HG02763 (cell line): ENCODE data around the gene PKN1.
"Not testable (repeated sequence)": the region's sequence is repeated elsewhere in the genome, so short reads cannot be mapped to it uniquely, and the experiment has no call there.

ENCODE experiments used
- ATAC-seq: cut with Tn5 transposase; IDR thresholded peaks from one replicate; pipeline ENCODE4 v1.9.1; 2021; ENCODE audit warnings: mild to moderate bottlenecking, moderate library complexity; ENCODE audit not compliant: unreplicated experiment

Gene PKN1

DNA sequence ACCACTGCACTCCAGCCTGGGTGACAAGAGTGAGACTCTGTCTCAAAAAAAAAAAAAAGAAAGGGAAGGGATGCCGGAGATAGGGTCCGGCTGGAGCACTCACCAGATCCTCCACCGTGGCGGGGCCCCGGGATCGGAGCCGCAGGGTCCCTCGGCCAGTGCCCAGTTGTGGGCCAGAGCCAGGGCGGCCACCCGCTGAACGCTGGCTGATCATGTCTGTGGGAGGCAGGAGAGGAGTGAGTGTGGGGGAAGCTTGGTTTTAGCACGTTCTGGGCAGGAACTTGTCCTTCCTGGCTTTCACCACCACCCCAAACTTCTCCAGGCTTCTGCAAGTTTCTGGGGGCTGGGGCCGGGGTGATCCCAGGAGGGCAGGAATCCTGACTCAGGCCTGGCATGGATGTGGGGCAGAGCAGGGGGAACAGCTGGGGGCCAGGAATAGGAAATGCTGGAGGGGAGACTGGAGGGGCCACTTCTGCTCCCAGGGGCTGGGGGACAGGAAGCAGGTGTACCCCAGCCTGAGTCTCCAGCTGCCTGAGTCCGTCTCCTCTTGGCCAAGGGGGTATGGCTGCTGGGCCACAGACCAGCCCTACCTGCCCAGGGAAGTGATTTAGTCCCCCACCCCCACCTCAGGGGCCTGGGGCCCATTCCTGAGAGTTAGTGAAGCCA lies 46.3 kb downstream of the PKN1 start:
- no peak for ATAC-seq

DNA sequence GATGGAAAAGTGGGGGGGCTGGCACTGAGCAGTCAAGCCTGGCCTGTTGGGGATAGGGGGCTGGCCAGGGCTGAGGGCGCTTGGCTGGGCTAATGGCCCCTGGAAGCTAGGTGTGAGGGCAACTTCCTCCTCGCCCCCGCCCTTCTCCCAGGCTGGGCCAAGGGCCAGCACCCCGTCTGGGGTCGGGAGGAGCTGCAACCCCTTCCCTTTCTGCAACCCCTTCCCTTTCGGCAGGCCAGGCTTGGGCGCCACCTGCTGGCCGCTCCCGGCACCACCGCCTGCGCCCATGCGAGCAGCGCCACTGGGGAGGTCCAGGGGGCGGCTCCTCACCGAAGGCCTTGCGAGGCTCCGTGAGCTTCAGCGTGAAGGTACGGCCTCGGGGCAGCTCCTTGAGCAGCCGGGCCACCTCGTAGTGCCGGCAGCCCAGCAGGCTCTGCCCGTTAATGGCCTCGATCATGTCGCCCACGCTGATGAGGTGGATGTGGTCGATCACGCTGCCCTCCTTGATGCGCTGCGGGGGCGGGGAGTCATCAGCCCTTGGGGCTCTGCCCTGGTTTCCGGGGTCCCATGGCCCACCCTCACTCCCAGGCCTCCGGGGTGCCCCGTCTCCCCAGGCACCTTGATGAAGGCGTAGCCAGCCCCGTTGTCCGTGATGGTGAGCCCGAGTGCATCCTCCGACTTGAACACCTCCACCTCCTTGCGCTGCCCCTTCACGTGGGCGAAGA lies 47.0 kb downstream of the PKN1 start:
- no peak for ATAC-seq

DNA sequence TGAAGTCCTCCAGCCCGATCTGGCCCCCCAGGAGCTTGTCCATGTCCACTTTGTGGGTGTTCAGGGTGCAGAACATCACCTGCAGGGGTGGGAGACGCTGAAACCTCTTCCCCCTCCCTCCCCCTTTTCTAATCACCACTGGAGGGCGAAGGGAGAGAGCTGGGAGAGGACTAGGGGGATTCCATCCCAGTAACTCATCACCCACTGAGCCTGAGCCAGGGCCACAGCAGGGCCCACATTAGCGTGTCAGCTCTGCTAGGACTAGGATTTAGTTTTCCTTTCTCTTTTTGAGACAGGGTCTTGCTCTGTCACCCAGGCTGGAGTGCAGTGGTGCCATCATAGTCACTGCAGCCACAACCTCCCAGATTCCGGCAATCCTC lies 47.6 kb downstream of the PKN1 start:
- ATAC-seq = no peak

DNA sequence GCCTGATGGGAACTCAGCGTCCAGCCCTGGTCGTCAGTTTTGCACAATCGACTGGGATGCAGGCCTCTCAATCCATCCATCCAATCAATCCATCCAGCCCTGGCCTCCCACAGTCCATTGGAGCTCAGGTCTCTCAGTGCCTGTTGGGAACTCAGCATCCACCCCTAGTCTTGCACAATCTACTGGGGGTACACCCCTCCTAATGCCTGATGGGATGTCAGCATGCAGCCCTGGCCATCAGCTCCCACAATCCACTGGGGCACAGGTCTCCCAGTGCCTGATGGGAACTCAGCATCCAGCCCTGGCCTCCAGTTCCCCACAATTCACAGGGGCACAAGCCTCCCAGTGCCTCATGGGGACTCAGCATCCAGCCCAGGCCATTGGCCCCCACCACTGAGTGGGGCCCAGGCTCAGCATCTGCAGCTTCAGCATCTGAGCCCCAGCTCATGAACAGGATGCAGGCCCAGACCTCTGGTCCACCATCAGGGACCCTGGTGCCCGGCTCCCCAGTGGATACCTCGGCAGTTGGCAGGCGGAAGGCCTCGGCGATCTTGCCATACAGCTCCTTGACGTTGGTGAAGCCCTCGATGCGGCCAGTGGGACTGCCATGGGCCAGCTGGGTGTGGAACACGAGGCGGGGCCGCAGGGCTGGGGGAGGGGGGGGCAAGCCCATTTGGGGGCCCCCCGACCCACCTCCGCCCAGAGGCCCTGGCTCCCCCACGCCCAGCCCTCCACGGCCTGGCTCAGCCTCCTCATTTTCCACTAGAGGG lies 49.3 kb downstream of the PKN1 start:
- ATAC-seq = no peak

DNA sequence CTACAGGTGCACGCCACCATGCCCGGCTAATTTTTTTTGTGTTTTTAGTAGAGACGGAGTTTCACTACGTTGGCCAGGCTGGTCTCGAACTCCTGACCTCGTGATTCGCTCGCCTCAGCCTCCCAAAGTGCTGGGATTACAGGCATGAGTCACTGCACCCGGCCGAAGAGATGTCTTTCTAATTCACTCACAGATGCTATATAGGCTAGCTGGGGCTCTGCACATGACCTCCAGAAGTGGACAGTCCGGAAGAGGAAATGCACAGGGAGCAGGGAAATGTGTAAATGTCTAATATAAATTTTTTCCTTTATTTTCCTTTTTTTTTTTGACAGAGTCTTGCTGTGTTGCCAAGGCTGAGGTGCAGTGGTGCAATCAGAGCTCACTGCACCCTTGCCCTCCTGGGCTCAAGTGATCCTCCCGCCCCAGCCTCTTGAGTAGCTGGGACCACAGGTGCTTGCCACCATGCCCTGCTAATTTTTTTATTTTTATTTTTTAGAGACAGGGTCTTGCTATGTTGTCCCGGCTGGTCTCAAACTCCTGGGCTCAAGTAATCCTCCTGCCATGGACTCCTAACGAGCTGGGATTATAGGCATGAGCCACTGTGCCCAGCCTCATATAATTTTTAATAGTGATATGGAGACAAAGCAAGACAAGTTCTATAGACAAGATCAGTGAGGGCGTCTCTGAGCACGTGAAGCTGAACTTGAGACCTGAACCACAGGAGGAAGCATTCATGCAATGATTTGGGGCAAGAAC lies 54.4 kb downstream of the PKN1 start:
- no peak for ATAC-seq

DNA sequence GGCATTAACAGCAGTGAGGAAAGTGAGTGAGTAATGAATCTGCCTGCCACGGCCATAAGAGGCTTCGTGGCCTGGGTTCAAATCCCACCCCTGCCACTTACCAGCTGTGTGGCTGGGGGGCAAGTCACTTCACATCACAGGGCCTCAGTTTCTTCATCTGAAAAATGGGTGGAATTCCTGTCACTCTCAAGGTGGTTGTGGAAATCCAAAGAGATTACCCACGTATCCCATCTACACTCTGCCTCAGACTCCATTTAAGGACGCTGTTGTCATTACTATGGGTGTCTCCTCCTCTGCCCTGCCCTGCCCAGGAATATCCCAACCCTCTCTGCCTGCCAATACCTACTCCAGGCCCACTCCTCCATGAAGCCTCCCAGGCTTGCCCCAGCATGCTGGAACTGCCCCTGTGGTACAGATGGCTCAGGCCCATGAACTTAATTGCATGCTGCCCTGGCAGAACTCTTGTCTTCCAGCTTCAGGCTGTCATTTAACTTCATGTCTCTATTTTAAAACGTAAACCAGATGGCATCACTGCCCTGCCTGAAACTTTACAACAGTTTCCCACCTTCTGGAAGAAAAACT lies 59.7 kb downstream of the PKN1 start:
- no peak for ATAC-seq

DNA sequence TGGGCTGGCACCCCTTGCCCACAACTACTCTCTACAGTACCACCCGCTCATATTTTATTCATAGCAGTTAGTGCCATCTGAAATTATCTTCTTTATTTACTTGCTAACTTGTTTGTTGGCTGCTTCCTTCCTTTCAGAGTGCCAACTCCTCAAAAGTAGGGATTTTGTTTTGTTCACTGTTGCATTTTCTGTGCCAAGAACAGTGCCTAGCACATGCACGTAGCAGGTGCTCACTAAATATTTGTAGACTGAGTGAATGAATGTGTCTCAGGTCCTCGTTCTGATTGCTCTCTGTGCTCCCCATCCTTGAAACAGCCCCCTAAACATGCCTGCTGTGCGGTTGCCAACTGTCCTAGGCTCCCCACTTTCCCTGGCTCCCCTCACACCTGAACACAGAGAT lies 61.3 kb downstream of the PKN1 start:
- no peak for ATAC-seq

DNA sequence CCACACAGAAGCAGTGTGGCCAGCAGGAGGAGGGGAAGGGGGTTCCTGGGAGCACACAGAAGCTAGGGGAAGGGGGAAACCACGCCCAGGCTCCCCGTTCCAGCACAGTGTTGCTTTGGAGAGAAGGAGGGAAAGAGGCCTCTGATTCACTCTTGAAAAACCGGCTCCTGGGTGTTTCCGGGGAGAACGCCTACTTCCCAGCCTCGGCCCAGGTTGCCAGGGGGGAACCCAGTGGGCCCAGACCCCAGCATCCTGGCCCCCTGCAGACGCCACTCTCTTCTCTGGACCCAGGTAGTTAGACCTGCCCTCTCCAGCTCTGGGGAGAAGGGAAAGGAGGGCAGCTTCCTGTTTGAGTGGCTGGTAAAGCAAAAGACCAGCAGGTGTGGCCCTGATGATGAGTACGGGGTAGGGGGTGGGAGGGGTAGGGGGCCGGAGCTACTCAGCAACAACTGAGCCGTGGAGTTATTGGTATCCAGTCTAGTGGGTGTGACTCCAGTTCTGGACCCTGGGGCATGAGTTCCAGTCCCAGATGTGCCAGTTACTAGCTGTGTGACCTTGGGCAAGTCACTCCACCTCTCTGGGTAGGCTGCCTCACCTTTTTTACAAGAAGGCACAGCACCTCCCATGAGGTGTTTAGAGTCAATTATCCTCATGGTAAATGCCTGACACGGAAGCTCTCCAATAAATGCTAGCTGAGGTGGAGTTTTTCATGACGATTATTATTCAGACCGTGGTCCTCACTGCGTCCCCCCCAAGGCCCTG lies 62.0 kb downstream of the PKN1 start:
- no peak for ATAC-seq

DNA sequence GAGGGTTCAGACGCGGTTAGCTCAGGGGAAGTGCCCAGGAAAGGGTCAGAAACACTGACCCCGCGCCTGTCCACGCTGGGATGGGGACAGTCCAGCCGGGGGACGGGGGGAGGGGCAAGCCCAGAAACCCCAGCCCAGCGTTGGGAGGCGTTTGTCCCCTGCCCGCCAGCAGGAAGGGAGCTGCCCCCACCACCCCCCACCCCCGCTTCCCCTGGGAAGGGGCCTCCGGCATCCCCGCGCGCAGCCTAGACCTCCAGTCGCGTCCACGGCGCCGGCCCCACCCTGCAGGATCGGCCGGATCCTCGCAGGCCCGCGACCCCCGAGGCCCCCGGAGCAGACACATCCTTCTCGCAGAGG lies 62.5 kb downstream of the PKN1 start:
- no peak for ATAC-seq

DNA sequence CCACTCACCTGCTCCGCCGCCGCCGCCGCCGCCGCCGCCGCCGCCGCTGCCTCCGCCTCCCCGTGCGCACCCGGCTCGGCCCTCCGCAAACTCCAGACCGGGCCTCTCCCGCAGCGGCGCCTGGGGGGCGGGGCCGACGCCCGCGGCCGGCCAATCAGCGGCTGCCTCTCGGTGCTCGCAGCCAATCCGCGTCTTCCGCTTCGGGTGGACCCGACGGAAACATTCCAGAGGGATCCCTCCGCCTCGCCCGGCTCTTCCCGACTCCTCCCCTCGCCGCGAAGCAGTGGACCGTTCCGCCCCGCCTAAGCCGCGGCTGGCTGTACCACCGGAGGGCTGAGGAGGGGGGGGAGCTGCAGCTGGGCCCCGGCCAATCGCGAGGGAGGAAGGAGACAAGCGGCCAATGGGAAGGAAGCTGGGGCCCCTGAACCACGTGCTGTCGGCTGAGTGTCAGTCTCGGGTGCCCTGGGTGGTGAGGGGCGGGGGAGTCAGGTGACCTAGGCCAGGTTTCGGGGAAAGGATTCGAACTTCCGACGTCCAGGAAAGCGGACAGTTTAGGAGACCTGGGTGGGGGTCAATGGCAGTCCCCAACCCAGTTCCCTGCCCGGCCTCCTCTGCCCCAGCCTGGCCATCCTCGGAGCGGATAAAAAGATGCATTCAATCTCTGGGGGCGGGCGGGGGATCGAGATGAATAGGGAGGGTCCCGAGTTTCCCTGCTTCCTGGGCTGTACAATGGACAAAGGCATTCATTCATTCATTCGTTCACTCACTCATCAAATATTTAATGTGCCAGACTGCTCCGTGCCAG lies 63.1 kb downstream of the PKN1 start, which contains the start of gene GIPC1:
Gene GIPC1, minus strand, starts transcription at position 99 of the 805 bp plus-strand sequence. CDS start 13,151 bp downstream, outside the sequence.
- peak; percentile 81 for ATAC-seq

DNA sequence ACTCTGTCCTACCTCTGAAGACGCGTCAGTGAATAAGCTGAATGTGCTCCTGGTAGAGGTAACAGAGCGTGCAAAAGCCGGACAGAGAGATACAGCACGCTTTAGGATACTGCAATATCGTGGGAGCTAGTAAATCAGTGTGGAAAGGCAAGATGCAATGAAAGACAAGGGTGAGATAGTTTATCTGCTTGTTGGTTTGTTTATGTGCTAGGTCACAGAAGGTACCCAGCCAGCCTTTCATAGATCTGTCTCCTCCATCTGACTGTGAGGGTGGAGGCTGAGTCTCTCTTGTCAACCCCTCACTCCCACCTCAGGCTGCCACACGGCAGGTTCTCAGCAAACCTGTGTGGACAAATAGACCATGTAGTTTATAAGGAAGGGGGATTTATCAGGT lies 63.7 kb downstream of the PKN1 start:
- ATAC-seq = no peak

DNA sequence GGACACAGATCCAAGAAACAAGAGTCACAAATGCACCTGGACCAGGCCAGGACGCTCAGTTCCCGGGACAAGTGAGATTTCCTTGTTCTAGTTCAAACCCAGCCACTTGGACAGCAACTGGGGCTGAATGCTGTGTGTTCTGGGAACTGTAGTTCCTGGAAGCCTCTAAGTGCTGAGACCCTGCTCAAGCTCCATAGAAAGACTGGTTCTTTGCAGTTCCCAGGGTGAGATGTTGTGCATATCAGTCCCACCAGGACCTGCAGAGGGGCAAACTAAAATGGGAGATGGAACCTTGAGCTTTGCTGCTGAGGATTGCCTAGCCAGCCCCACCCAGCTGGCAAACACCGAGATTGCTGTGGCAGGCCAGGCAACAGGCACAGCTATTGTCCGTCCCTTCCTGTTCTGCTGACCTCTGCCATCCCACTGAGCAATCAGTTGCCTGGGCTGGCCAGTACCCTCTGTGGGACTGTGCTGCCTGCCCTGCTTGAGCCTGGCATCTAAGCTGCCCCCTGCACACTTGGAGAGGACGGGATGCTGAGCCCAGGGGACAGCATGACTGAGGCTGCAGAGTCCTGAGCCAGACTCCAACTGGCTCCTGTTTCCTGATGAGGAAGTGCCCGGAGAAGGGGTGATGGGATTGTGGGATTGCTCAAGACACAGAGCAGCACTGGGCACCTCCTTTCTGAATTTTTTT lies 64.3 kb downstream of the PKN1 start:
- no peak for ATAC-seq

DNA sequence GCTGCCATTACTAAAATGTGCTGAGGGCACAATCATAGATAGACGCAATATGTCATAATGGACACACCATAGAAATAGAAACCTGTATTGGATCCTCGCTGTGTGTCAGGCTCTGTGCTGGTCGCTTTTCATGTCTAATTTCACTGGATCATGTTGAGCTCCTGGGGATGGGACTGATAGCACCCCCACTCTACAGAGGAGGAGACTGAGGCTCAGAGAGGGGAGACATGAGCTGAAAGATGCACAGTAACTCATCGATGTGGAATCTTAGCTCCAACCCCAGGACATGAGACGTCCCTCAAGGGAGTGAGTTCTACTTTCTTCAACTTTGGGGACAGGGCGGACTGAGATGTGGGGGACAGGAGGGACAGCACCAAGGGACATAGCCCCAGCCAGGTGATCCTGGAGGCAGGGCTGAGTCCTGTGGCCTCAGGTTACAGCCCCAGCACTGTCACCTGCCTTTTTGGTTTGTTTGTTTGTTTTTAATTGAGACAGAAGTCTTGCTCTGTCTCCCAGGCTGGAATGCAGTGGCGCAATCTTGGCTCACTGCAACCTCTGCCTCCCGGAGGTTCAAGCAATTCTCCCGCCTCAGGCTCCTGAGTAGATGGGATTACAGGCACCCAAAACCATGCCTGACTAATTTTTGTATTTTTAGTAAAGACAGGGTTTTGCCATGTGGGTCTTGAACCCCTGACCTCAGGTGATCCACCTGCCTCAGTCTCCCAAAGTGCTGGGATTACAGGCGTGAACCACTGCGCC lies 69.4 kb downstream of the PKN1 start:
- no peak for ATAC-seq

DNA sequence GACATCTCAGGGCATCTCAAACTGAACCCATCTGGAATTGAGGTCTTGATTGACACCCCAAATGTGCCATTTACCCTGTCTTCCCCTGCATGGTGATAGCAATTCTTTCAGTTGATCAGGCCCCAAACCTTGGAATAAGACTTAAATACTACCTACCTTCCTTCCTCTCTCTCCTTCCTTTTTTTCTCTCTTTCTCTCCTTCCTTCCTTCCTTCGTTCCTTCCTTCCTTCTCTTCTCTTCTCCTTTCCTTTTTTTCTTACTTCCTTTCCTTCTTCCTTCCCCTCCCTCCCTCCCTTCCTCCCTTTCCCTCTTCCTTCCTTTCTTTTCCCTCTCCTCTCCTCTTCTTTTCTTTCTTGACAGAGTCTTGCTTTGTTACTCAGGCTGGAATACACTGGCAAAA lies 70.2 kb downstream of the PKN1 start:
- ATAC-seq = no peak

DNA sequence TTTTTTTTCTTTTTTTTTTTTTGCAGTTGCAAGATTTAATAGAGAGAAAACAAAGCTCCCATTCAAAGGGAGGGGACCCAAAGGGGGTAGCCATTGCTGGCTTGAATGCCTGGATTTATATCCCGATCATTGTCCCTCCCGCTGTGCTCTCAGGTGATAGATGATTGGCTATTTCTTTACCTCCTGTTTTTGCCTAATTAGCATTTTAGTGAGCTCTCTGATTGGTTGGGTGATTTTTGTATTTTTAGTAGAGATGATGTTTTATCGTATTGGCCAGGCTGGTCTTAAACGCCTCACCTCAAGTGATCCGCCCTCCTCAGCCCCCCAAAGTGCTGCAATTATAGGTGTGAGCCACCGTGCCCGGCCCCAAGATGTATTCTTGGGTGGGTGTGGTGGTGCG lies 71.5 kb downstream of the PKN1 start:
- not testable (repeated sequence) for ATAC-seq

DNA sequence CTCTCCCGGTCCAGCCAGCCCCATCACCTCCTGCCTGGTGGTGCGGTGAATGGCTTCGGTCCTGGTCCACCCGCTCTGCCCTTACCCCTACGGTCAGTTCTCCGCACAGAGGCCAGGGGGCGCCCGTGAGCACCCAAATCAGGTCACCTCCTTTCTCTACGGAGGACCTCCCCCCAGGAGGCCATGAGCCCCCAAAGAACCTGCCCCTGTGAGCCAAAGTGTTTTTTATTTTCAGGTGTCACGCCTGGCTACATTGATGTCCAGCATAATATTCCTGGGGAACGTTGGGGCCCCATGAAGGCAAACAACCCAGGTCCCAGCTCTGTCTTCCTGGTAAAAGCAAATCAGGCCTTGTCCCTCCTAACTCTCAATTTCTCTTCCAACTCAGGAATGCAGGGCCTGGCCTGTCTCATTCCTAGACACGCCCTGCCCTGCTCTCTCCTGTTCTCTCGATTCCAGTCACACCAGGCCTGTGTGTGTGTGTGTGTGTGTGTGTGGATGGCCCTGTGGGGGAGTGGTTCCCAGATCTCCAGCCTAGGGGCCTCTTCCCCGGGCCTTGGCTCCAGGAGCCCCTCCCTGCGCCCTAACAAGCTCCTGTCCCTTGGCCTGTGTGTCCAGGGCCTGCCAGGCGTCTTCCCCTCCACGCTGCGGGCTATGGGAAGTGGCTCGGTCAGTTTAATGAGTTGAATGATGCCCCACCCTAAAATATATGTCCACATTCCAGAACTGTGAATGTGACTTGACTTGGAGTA lies 72.6 kb downstream of the PKN1 start:
- no peak for ATAC-seq
